Mesendoderm (in vitro differentiated cells): ENCODE measurements around the gene NTRK2.
A peak's percentile ranks its signal among the peaks of the same experiment; 100 is the strongest.

ENCODE experiments used
- DNase-seq: peaks from one replicate; pipeline ENCODE4 v3.0.0; 2013
- H2AK5ac ChIP-seq: 2 replicates; pipeline ENCODE4 v1.6.1; 2013; ENCODE audit warnings: low read length, inconsistent platforms
- H2BK120ac ChIP-seq: 2 replicates; pipeline ENCODE4 v1.6.1; 2013; ENCODE audit warnings: low read depth, mild to moderate bottlenecking, low read length, moderate library complexity, mixed read lengths
- H2BK15ac ChIP-seq: replicated peaks from 2 replicates; pipeline ENCODE4 v1.6.1; 2013; ENCODE audit warnings: low read depth, mild to moderate bottlenecking, moderate library complexity
- H2BK5ac ChIP-seq: 2 replicates; pipeline ENCODE4 v1.6.1; 2013; ENCODE audit warnings: low read length, inconsistent platforms
- H3K18ac ChIP-seq: 2 replicates; pipeline ENCODE4 v1.6.1; 2013; ENCODE audit warnings: mild to moderate bottlenecking, low read length, mixed read lengths
- H3K23ac ChIP-seq: one replicate; pipeline ENCODE4 v1.6.1; 2013; ENCODE audit warnings: low read length
- H3K27ac ChIP-seq: 2 replicates; pipeline ENCODE4 v1.5.1; 2013; ENCODE audit warnings: low read depth, mild to moderate bottlenecking, inconsistent platforms, low read length, moderate library complexity
- H3K27me3 ChIP-seq: 2 replicates; pipeline ENCODE4 v1.6.1; 2013; ENCODE audit warnings: low read length, control low read depth, mild to moderate bottlenecking, inconsistent platforms; ENCODE audit not compliant: insufficient read depth, poor library complexity
- H3K36me3 ChIP-seq: 2 replicates; pipeline ENCODE4 v1.6.1; 2013; ENCODE audit warnings: low read length, inconsistent platforms; ENCODE audit not compliant: control insufficient read depth, insufficient read depth
- H3K4ac ChIP-seq: one replicate; pipeline ENCODE4 v1.6.1; 2013; ENCODE audit warnings: low read depth, mild to moderate bottlenecking, low read length, moderate library complexity
- H3K4me1 ChIP-seq: 2 replicates; pipeline ENCODE4 v1.6.1; 2013; ENCODE audit warnings: low read depth, low read length, inconsistent platforms; ENCODE audit not compliant: control insufficient read depth
- H3K4me2 ChIP-seq: 2 replicates; pipeline ENCODE4 v1.6.1; 2013; ENCODE audit warnings: low read length
- H3K4me3 ChIP-seq: 2 replicates; pipeline ENCODE4 v1.5.1; 2013; ENCODE audit warnings: mild to moderate bottlenecking, low read length
- H3K56ac ChIP-seq: one replicate; pipeline ENCODE4 v1.6.1; 2013; ENCODE audit warnings: low read length
- H3K79me1 ChIP-seq: 2 replicates; pipeline ENCODE4 v1.6.1; 2013; ENCODE audit warnings: low read length, inconsistent platforms
- H3K79me2 ChIP-seq: 2 replicates; pipeline ENCODE4 v1.6.1; 2013; ENCODE audit warnings: mild to moderate bottlenecking, low read length; ENCODE audit not compliant: control insufficient read depth, insufficient read depth
- H3K9ac ChIP-seq: 2 replicates; pipeline ENCODE4 v1.6.1; 2013; ENCODE audit warnings: low read length, inconsistent platforms
- H4K5ac ChIP-seq: one replicate; pipeline ENCODE4 v1.6.1; 2013; ENCODE audit warnings: low read length
- H4K8ac ChIP-seq: one replicate; pipeline ENCODE4 v1.6.1; 2013; ENCODE audit warnings: low read depth, mild to moderate bottlenecking, control low read depth, low read length, moderate library complexity
- WGBS: extraction: QIAGEN DNeasy Blood & Tissue Kit; methylation state at CpG from one replicate; pipeline ENCODE4 v1.1.7; 2013; ENCODE audit warnings: low lambda C conversion rate, missing lambda C conversion rate; ENCODE audit not compliant: insufficient coverage; ENCODE audit errors: extremely low coverage; 5-methylcytosine and 5-hydroxymethylcytosine counted together

Gene NTRK2

GRCh38 chr9:84925225-84925872 is 255.8 kb downstream of the NTRK2 start:
- Histone ChIP-seq H2BK120ac (no peak overlapping the region), H3K27me3 (no peaks in the 10 kb centered on the region), H2BK15ac (no peak overlapping the region), H2AK5ac (no peak overlapping the region), H3K4ac (no peak overlapping the region), H3K4me3 (no peak overlapping the region), H3K79me1 (no peaks in the 10 kb centered on the region), H3K4me2 (no peak overlapping the region), H3K4me1 (no peaks in the 10 kb centered on the region), H2BK5ac (no peak overlapping the region), H3K23ac (no peak overlapping the region), H3K9ac (no peak overlapping the region), H3K56ac (no peak overlapping the region), H3K18ac (no peak overlapping the region), H3K36me3 (no peaks in the 10 kb centered on the region), H3K27ac (no peak overlapping the region), H3K79me2 (no peaks in the 10 kb centered on the region), H4K5ac (no peak overlapping the region), H4K8ac (no peak overlapping the region)
- DNase-seq, result no peak
- WGBS, result no CpG with 5 or more reads among the region's 7 CpGs

DNA sequence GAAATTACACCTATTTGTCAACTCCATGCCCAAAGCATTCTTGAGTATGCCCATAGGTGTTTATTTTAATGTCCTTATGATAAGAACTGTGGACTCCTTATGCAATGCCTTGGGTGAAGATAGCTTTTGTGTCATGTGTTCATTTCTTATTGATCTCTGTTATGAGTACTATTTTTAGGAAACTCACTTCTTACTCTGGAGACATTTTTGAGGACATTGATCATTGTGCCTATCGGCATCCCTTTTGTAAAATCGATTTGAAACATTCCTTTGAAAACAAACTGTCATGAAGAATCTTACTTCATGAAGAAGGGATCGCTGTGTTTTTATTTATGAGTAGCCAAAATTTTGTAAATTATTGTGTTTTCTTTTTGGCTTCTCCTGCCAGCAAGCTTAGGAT is 257.3 kb downstream of the NTRK2 start:
- Histone ChIP-seq H3K4me3 (no peak overlapping the region), H3K4me1 (no peaks in the 10 kb centered on the region), H4K8ac (no peak overlapping the region), H3K4ac (no peak overlapping the region), H3K56ac (no peak overlapping the region), H2AK5ac (no peak overlapping the region), H3K79me1 (no peaks in the 10 kb centered on the region), H3K4me2 (no peak overlapping the region), H3K18ac (no peak overlapping the region), H3K79me2 (no peaks in the 10 kb centered on the region), H2BK120ac (no peak overlapping the region), H3K27me3 (no peaks in the 10 kb centered on the region), H3K9ac (no peak overlapping the region), H3K36me3 (no peaks in the 10 kb centered on the region), H4K5ac (no peak overlapping the region), H2BK5ac (no peak overlapping the region), H2BK15ac (no peak overlapping the region), H3K27ac (no peak overlapping the region), H3K23ac (no peak overlapping the region)
- DNase-seq, result no peak
- no CpG with 5 or more reads among the region's 3 CpGs for WGBS

GRCh38 chr9:84928419-84928818 is 258.9 kb downstream of the NTRK2 start:
- Histone ChIP-seq H2BK15ac (peak overlapping the region; percentile 27), H3K36me3 (no peaks in the 10 kb centered on the region), H3K27me3 (no peaks in the 10 kb centered on the region), H3K79me2 (no peaks in the 10 kb centered on the region), H3K9ac (no peak overlapping the region), H3K4ac (no peak overlapping the region), H2BK120ac (no peak overlapping the region), H4K5ac (no peak overlapping the region), H3K56ac (no peak overlapping the region), H3K4me2 (no peak overlapping the region), H3K23ac (no peak overlapping the region), H4K8ac (no peak overlapping the region), H2AK5ac (no peak overlapping the region), H3K79me1 (no peaks in the 10 kb centered on the region), H2BK5ac (no peak overlapping the region), H3K27ac (no peak overlapping the region), H3K4me1 (no peaks in the 10 kb centered on the region), H3K4me3 (no peak overlapping the region), H3K18ac (no peak overlapping the region)
- no peak for DNase-seq
- WGBS, result no CpG with 5 or more reads among the region's 6 CpGs

DNA sequence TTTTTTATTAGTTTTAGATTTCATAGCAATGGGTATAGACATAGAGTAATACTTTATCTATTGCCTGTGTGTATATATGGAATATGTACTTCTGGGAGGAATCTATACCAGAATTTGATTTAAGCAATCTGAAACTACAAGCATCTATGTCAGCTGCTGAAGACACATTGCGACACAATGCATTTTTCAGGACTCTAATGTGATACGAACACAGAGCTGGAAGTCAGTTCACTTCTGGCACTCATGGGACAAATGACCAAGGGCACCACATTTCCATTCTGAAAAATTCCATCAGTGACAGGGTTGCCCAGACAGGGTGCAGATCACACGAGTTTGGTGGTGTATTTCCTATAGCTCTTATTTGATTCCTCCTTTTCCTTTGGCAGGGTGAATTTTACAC is 259.5 kb downstream of the NTRK2 start:
- no peak overlapping the region for H3K9ac ChIP-seq
- no peaks in the 10 kb centered on the region for H3K27me3 ChIP-seq
- H2AK5ac ChIP-seq, result no peak overlapping the region
- no peak overlapping the region for H3K4ac ChIP-seq
- H3K27ac ChIP-seq, result no peak overlapping the region
- H3K79me1 ChIP-seq, result no peaks in the 10 kb centered on the region
- no peak overlapping the region for H3K4me3 ChIP-seq
- no peaks in the 10 kb centered on the region for H3K79me2 ChIP-seq
- no CpG with 5 or more reads among the region's 3 CpGs for WGBS
- H2BK5ac ChIP-seq, result no peak overlapping the region
- H2BK120ac ChIP-seq, result no peak overlapping the region
- no peaks in the 10 kb centered on the region for H3K4me1 ChIP-seq
- no peak overlapping the region for H3K56ac ChIP-seq
- no peak for DNase-seq
- H3K4me2 ChIP-seq, result no peak overlapping the region
- no peak overlapping the region for H3K23ac ChIP-seq
- H4K8ac ChIP-seq, result no peak overlapping the region
- H4K5ac ChIP-seq, result no peak overlapping the region
- no peak overlapping the region for H2BK15ac ChIP-seq
- H3K36me3 ChIP-seq, result no peaks in the 10 kb centered on the region
- H3K18ac ChIP-seq, result no peak overlapping the region

- H3K9ac ChIP-seq, result no peak overlapping the region
- no CpG with 5 or more reads among the region's 6 CpGs for WGBS
Measured at GRCh38 chr9:84932915-84933527, 263.5 kb downstream of the NTRK2 start.

More at GRCh38 chr9:84932915-84933527, 263.5 kb downstream of the NTRK2 start:
- DNase-seq, result peak; percentile 84
- Histone ChIP-seq H2BK15ac (no peak overlapping the region), H3K79me2 (no peaks in the 10 kb centered on the region), H2BK120ac (no peak overlapping the region), H3K18ac (no peak overlapping the region), H4K5ac (no peak overlapping the region), H3K4ac (no peak overlapping the region), H3K4me1 (no peaks in the 10 kb centered on the region), H3K56ac (no peak overlapping the region), H2AK5ac (no peak overlapping the region), H3K4me3 (no peak overlapping the region), H3K36me3 (no peaks in the 10 kb centered on the region), H3K4me2 (no peak overlapping the region), H3K23ac (no peak overlapping the region), H3K79me1 (no peaks in the 10 kb centered on the region), H2BK5ac (no peak overlapping the region), H4K8ac (no peak overlapping the region), H3K27me3 (no peaks in the 10 kb centered on the region), H3K27ac (no peak overlapping the region)
